Stimulated activated CD4-positive, alpha-beta T cell treated with anti-CD3 and anti-CD28 coated beads, Interleukin-12 subunit alpha, Interleukin-12 subunit beta, amount 100 ng/mL, for 24 hours (primary cell): Measurements from ENCODE around the gene KMO.

Source experiments
- DNase-seq, 2 experiments: peaks; one replicate each; pipeline ENCODE4 v3.0.0-alpha.2; 2020; ENCODE audit warnings: low read depth in 2 of 2

Gene KMO

GRCh38 chr1:241536969-241537368, 4.8 kb downstream of the KMO start:
- DNase-seq, result no peak

- DNase-seq, result no peak
Measured at GRCh38 chr1:241542199-241542907, 10.2 kb downstream of the KMO start.

- no peak for DNase-seq
Measured at GRCh38 chr1:241548008-241548407, 15.8 kb downstream of the KMO start.

GRCh38 chr1:241550318-241550717, 18.1 kb downstream of the KMO start:
- no peak for DNase-seq

- peak; percentile 24 to 45 for DNase-seq
Measured at GRCh38 chr1:241551759-241552638, 19.8 kb downstream of the KMO start.

GRCh38 chr1:241553886-241554592, 21.9 kb downstream of the KMO start:
- DNase-seq, result no peak

- no peak for DNase-seq
Measured at GRCh38 chr1:241555526-241555925, 23.3 kb downstream of the KMO start.

GRCh38 chr1:241557031-241557430, 24.9 kb downstream of the KMO start:
- DNase-seq, result no peak

- DNase-seq, result no peak
Measured at GRCh38 chr1:241557551-241558193, 25.5 kb downstream of the KMO start.

GRCh38 chr1:241560146-241560848, 28.1 kb downstream of the KMO start:
- no peak for DNase-seq

- no peak for DNase-seq
Measured at GRCh38 chr1:241560849-241561187, 28.6 kb downstream of the KMO start.

- DNase-seq, result no peak
Measured at GRCh38 chr1:241569848-241570247, 37.7 kb downstream of the KMO start.

GRCh38 chr1:241574154-241574553, 42.0 kb downstream of the KMO start:
- no peak for DNase-seq

- DNase-seq, result no peak
Measured at GRCh38 chr1:241579434-241579833, 47.3 kb downstream of the KMO start.

- no peak for DNase-seq
Measured at GRCh38 chr1:241582921-241583321, 50.7 kb downstream of the KMO start.

GRCh38 chr1:241586905-241587512, 54.8 kb downstream of the KMO start:
- no peak for DNase-seq

GRCh38 chr1:241589521-241589920, 57.3 kb downstream of the KMO start:
- DNase-seq, result no peak

- DNase-seq, result no peak
Measured at GRCh38 chr1:241590719-241591118, 58.5 kb downstream of the KMO start.

GRCh38 chr1:241591317-241591716, 59.1 kb downstream of the KMO start:
- no peak for DNase-seq

GRCh38 chr1:241591736-241592135, 59.6 kb downstream of the KMO start:
- no peak for DNase-seq
